CD4-positive, alpha-beta T cell treated with Interleukin-4 for 1 hour (primary cell): ENCODE data around the gene SMAD7.

Source experiments
- DNase-seq, 2 donors: peaks; one replicate each; pipeline ENCODE4 v3.0.0-alpha.2; 2020 to 2022

SMAD7 gene

GRCh38 chr18:48943736-48944527 lies 6.8 kb downstream of the SMAD7 start:
- DNase-seq, result peak in 1 of 2 donors; percentile 56

DNA sequence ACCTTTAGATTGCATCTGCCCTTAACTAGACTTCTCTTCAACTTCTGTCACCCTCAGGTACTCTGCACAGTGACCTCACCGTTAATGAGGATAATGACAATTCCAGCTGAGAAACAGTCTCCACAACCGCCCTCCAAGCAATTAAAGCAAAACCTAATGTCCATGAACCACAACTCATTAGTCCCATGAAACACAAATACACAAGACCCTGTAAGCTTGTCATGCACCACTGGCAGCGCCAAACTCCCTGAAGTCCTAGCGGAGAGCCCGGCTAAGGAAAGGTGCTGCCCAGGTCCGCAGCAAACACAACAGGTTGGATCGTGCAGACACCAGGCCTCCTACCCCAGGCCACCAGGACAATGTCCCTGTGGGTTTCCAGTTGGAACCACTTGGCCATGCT lies 7.4 kb downstream of the SMAD7 start:
- no peak for DNase-seq

DNA sequence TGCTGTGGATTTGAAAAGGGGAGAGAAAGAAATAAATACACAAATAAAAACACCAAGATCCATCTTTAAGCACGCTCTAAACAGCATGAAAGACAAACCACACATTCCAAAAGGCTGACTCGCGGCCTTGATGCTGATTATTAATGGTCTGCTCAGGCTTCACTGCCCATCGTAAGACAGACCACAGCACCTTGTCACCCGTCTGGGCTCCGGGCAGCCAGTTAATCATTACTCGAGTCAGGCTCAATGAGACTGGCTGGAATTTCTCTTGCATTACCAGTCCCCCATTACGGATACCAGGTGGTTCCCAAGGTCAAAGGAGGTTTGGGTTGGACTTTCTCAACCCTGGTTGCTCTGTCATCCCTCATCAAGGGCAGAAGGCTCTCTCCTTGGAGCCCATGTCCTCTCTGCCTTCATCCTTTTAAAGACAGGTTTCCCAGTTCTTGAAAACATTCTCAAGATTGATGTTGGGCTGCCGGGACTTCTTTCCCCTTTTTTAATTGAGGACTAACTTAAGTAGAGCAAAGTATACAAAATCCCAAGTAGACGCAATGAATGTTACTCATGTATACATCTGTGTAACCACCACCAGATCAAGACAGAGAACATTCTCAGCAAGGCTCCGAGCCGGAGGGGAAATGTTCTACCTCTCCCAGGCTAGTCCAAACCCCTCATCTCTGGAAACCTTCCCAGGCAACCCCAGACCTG lies 8.1 kb downstream of the SMAD7 start:
- no peak for DNase-seq

GRCh38 chr18:48942086-48942485 lies 8.7 kb downstream of the SMAD7 start:
- no peak for DNase-seq

GRCh38 chr18:48941672-48942071 lies 9.1 kb downstream of the SMAD7 start:
- DNase-seq, result no peak

DNA sequence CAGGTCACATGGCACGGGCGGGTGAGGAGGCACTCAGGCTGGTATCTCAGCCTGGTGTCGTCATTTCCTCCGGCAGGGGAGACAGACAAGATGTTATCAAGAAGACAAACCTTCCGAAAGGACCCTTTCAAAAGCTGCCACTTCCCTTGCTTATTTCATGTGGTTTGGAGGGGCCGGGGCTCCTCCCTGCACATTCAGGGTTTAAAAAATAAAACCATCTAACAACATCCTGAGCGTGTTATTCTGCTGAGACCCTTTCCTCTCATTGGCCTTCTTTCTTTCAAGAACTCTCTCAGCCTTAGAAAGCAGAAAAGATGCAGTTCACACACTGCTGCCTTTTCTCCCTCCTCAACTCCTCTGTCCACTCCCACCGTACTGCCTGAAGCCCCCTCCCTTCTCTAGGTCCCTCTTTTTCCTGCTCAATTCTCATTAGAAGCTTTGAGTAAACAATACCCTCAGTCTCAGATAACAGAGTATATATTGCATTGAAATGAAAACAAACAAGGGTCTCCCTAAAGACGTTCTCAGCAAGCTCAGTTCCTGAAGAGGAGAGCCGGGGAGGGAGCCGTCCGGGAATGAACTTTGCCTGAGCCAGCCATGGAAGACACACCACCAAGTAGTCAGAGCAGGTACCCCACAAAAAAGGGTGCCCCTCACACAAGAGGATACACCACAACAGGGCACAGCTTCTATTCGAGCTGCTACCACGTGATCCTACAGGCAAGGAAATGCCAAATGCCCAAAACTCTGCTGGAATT lies 9.7 kb downstream of the SMAD7 start:
- peak; percentile 95 for DNase-seq

DNA sequence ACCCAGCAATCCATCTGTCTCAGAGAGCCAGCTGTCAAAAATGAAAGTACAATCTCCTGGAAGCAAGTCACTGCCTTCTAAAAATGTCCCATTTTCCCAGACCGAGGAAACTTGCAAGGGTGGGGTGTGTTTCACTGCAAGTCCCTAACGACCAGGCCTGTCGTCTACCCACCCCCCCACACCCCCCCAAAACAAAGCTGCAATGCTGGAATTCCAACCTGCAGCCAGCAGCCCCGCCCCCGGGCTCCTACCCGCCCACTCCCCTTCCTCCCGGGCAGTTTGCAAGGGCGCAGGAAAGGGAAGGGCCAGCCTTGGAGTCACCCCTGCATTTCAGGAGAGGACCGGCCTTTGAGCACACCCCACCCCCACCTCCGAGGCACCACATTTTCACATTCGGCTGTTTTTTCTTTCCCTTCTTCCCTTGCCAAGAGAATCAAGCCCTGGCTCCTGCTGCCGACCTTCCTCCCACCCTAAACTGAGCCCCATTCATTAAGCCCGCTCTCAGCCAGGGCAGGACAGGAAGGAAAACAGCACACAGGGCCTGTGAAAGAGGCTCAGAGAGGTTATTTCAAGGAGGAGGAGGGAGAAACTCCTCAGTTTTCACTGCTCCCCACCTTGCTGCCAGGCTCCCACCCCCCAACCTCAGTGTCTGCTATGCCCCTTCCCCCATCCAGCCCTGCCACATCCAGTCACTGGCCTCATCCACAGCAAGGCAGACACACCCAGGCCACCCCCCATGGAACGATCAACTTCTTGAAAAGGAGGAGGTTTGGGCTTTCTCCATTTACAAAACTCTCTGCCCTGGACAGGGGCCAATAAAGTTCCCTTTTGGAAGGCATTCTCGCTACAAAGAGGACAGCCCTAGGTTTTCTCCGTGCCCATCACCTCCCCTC lies 11.3 kb downstream of the SMAD7 start:
- DNase-seq, result no peak

DNA sequence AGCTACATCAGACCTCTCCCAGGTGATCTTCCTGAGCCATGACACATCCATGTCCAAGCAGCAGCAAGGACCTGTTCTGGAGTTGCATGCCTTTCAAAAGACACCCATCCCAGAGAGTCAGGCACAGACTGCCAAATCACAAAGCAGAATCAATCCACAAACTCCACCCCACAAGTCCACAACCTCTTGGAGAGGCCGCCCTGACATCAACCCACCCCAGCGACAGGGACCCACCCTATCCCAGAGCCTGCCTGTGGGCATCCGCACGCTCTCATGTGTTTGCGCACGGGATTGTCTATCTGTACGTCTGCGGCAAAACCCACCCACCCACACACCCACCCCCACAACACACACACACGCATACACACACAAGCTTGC lies 11.9 kb downstream of the SMAD7 start:
- no peak for DNase-seq

DNA sequence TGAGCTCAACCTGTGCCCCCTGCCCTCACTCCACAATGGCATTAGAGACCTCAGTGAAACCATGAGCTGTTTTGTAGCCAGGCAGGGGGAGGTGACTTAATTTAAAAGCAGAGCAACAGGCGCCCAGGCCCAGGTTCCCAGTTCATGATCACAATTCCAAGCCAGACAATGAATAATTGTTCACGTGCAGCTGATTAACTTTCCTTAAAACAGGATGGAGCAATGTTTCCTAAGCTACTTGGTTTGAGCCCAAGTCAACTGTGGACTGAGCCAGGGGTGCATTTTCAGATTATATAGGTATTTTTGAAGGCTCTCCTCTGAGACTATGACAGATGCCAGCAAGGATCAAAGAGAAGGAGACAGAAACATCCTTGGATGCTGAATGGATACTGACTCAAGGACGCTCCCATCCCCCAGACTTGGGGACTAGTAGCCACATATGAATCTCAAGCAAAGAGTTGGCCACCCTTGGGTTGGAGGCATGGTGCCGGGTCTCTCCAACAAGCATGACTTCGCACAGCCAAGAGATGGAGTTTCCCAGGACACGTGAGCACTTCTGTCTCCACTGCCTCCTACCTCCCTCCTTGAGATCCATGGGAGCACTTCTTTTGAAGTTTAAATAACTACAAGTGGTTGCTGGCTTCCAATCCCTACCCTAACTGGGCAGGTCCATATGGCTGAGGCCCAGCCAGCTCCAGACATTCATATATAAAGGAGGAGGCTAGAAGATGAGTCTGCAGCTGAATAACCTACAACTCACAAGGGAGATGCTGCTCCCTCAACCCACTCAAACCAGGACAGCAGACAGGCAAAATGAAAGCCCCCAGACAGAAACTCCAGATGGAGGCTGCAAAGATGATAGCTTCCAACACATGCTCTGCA lies 12.7 kb downstream of the SMAD7 start:
- DNase-seq, result no peak

DNA sequence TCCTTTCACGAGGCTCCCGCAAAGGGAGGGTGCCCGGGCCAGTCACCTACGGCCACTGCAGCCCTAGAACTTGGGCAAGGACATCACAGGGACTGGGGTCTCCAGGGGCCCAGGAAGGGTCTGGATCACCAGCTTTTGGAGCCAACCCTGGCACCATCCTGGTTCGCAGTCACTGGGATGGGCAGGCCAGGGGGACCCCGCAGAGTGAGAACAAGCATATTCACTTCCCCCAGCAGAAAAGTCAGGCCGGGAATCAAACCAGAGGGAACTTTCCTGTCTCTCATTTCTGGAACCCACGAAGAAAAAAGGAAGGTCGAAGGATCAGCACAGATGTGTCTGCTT lies 15.4 kb downstream of the SMAD7 start:
- DNase-seq, result no peak

DNA sequence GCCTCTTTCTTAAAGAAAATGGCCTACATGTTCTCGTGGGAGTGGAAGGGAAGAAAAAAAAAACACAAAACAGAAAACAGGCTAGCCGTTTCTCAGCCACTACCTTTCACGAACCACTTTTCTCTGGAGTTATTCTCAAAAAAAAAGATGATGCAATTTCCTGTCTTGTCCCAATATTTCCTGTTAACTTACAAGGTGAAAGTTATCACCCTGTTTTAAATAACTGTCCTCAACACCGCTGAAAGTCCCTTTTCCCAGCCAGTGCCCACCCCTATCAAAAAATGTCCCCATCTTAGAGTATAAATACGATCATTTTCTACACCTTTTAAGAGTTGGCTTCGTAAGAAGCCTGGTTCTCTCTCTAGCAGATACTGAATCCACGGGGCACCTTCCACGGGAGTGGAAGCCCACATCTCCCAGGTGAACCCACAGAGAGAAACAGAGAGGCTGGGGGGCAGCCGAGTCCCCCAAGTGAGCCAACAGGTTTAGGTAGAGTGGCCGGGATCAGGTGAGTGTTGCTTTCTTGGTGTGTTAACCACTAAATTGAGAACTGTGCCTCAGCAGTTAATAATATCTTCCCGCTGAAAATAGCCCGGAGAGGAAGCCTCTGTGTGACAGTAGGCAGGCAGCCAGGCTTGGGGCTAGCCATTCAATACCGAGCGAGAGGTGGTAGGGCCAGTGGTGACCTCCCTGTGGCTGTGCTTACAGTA lies 15.9 kb downstream of the SMAD7 start:
- DNase-seq, result peak; percentile 31 to 58

DNA sequence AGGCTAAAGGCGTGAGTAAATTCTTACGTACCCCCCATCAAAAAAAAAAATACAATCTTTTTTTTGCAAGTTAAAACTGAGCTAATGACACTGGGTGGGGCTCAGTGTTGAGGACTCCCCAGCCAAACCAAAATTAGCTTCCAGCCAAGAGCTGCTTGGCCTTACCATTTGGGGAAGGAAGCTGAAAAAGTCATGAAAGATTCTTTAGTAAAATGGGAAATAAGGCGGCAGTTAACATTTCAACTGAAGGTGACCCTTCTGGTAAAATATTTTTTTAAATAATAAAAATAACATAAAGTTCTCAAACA lies 16.4 kb downstream of the SMAD7 start:
- no peak for DNase-seq

GRCh38 chr18:48933578-48934414 lies 17.0 kb downstream of the SMAD7 start:
- DNase-seq, result no peak

- peak in 1 of 2 donors; percentile 48 for DNase-seq
These were observed 17.8 kb downstream of the SMAD7 start for GRCh38 chr18:48932822-48933510.

DNA sequence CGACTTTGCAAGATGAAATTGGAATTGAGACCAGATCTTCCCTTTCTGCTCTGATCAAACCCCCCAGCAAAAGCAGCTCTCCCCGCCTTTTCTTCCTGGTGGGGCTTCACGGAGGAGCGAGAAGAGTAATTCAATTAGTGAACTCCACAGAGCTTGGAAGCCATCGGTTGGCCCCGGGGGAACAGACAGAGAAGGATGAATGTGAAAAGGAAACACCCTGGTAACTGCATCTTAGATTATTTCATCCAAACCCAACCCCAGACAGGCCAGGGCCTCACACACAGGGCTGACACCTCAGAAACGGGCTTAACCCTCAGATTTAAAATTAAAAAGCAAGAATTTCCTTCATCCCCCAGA lies 18.3 kb downstream of the SMAD7 start:
- no peak for DNase-seq

- DNase-seq, result no peak
These were observed 18.9 kb downstream of the SMAD7 start for GRCh38 chr18:48931680-48932461.

DNA sequence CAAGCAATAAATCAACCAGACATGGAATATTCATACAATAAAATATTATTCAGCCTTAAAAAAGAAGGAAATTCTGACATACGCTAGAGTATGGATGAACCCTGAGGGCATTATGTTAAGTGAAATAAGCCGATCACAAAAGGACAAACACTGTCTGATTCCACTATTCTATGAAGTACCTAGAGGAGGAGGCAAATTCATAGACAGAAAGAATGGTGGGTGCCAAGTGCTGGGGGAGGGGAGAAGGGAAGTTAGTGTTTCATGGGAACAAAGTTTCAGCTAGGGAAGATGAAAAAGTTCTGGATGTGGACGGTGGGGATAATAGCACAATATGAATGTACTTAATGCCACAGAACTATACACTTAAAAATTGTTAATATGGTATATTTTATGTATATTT lies 19.8 kb downstream of the SMAD7 start:
- DNase-seq, result no peak

DNA sequence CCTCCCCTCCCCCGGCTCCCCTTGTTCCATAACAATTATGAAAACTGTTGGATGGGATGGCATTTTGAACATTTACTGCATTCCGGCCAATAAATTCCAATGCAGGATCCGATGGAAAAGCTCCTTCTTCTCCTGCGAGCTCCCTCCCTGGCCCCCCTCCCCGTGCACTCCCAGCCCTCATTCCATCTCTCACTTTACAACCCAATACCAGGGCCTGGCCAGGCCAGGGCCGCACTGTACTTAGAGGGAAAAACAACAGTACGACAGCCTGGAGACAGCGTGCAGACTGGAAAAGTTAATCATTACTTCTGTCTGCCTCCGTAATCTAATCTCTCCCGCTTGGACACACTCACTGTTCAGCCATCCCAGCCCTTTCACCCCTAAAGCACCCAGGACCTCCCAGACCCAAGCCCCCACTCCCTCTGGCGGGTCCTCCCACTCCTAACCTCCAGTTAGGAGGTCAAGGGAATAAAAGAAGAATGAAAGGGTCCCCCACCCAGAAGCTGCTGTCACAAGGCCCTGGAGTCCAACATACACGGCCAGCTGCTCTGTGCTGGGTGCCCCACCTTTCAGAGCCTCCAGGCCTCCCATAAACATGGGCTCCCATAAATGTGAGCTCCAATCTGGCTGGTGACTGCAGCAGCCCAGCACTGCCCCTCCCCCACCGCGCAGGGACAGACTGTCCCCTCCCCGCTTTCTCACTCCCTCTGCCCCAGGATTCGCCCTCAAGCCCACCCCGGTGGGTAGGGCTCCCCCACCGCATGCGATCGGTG lies 20.6 kb downstream of the SMAD7 start:
- no peak for DNase-seq
